CD14-positive monocyte (primary cell): ENCODE measurements around the gene HAVCR1. TPM values are rescaled to one million over a fixed set of nuclear protein-coding genes. Genes with fewer than 3 reads are reported as not detected.

Experiments used
- DNase-seq, 3 donors: peaks; one replicate each; pipeline ENCODE4 v3.0.0-alpha.2; 2011 to 2022
- H2AFZ ChIP-seq: 2 replicates; pipeline ENCODE4 v1.6.0; 2012; ENCODE audit warnings: mild to moderate bottlenecking, low read depth, low read length, inconsistent platforms; ENCODE audit not compliant: insufficient read depth, poor library complexity, severe bottlenecking
- H3K27ac ChIP-seq, 2 donors: 1 replicate in 1 of 2; 2 replicates in 1 of 2; pipeline ENCODE4 v1.5.1; 2012 to 2013; ENCODE audit warnings: low read length in 2 of 2, control low read depth in 1 of 2, inconsistent platforms in 1 of 2, low read depth in 1 of 2, mild to moderate bottlenecking in 1 of 2
- H3K27me3 ChIP-seq, 2 donors: one replicate each; pipeline versions ENCODE4 v1.6.0 to v1.6.1; 2011 to 2013; ENCODE audit warnings: low read length in 2 of 2; ENCODE audit not compliant: control insufficient read depth in 2 of 2, insufficient read depth in 2 of 2
- H3K36me3 ChIP-seq, 2 donors: replicated peaks in 1 of 2; 1 replicate in 1 of 2; 2 replicates in 1 of 2; pipeline versions ENCODE4 v1.5.1 to v1.6.1; 2012 to 2013; ENCODE audit warnings: low read length in 2 of 2, control low read depth in 1 of 2, inconsistent platforms in 1 of 2, mild to moderate bottlenecking in 1 of 2; ENCODE audit not compliant: insufficient read depth in 2 of 2, control insufficient read depth in 1 of 2
- H3K4me1 ChIP-seq, 2 donors: 1 replicate in 1 of 2; 2 replicates in 1 of 2; pipeline versions ENCODE4 v1.5.1 to v1.6.1; 2012 to 2013; ENCODE audit warnings: low read length in 2 of 2, control low read depth in 1 of 2, inconsistent platforms in 1 of 2, mild to moderate bottlenecking in 1 of 2, moderate library complexity in 1 of 2; ENCODE audit not compliant: insufficient read depth in 2 of 2, control insufficient read depth in 1 of 2
- H3K4me2 ChIP-seq: replicated peaks from 2 replicates; pipeline ENCODE3; 2012; ENCODE audit warnings: low read length, moderate library complexity, mild to moderate bottlenecking; ENCODE audit not compliant: poor library complexity, severe bottlenecking; ENCODE audit errors: extremely low read depth
- H3K4me3 ChIP-seq, 3 experiments: fragments of 200-600 bp in 1 of 3; sonication (generic) in 1 of 3; replicated peaks in 1 of 3; 1 replicate in 2 of 3; 2 replicates in 1 of 3; pipeline ENCODE4 v1.5.1; 2011 to 2013; ENCODE audit warnings: low read length in 3 of 3, mild to moderate bottlenecking in 3 of 3, control low read depth in 2 of 3, low read depth in 2 of 3, inconsistent platforms in 1 of 3, moderate library complexity in 1 of 3
- H3K79me2 ChIP-seq: 2 replicates; pipeline ENCODE4 v1.6.0; 2012; ENCODE audit warnings: mild to moderate bottlenecking, control low read depth, inconsistent platforms, low read length, moderate library complexity; ENCODE audit not compliant: insufficient read depth
- H3K9ac ChIP-seq: 2 replicates; pipeline ENCODE4 v1.6.0; 2017; ENCODE audit warnings: low read length, mild to moderate bottlenecking; ENCODE audit not compliant: insufficient read depth, poor library complexity, severe bottlenecking
- H3K9me3 ChIP-seq, 2 donors: replicated peaks in 1 of 2; 1 replicate in 1 of 2; 2 replicates in 1 of 2; pipeline versions ENCODE4 v1.5.1 to v1.6.1; 2012 to 2013; ENCODE audit warnings: low read length in 2 of 2, control low read depth in 1 of 2; ENCODE audit not compliant: control insufficient read depth in 1 of 2, insufficient read depth in 1 of 2
- H4K20me1 ChIP-seq: 2 replicates; pipeline ENCODE4 v1.6.0; 2012; ENCODE audit warnings: mild to moderate bottlenecking, low read length, control low read depth, moderate library complexity; ENCODE audit not compliant: insufficient read depth
- H3K27ac Mint-ChIP-seq, 7 donors: one replicate each; pipeline ENCODE4 v1.8.0; 2020; ENCODE audit warnings: mild to moderate bottlenecking in 7 of 7, mixed read lengths in 7 of 7, moderate library complexity in 6 of 7, inconsistent platforms in 2 of 7
- H3K27me3 Mint-ChIP-seq, 3 donors: one replicate each; pipeline ENCODE4 v1.8.0; 2021 to 2022; ENCODE audit warnings: low read depth in 3 of 3, mild to moderate bottlenecking in 3 of 3, mixed read lengths in 3 of 3, moderate library complexity in 3 of 3, inconsistent platforms in 1 of 3
- H3K36me3 Mint-ChIP-seq, 2 donors: one replicate each; pipeline ENCODE4 v1.8.0; 2020; ENCODE audit warnings: mixed read lengths in 2 of 2, inconsistent platforms in 1 of 2, mild to moderate bottlenecking in 1 of 2
- H3K4me1 Mint-ChIP-seq: one replicate; pipeline ENCODE4 v1.8.0; 2020; ENCODE audit warnings: mild to moderate bottlenecking, mixed read lengths
- H3K4me3 Mint-ChIP-seq, 2 donors: one replicate each; pipeline ENCODE4 v1.8.0; 2020; ENCODE audit warnings: mild to moderate bottlenecking in 2 of 2, mixed read lengths in 2 of 2, moderate library complexity in 1 of 2
- H3K9me3 Mint-ChIP-seq, 7 donors: one replicate each; pipeline ENCODE4 v1.8.0; 2020 to 2022; ENCODE audit warnings: mixed read lengths in 7 of 7, mild to moderate bottlenecking in 6 of 7, moderate library complexity in 6 of 7, inconsistent platforms in 2 of 7
- CTCF ChIP-seq: fragments of 200-600 bp; IDR thresholded peaks from one replicate; pipeline ENCODE4 v1.8.0; 2022; ENCODE audit warnings: antibody characterized with exemption, mild to moderate bottlenecking
- WGBS: methylation state at CpG from one replicate; pipeline ENCODE4 v1.1.5; 2013; ENCODE audit warnings: missing lambda C conversion rate; ENCODE audit not compliant: insufficient coverage; 5-methylcytosine and 5-hydroxymethylcytosine counted together
- intact Hi-C, 2 donors: fragments of 100-400 bp; cut with micrococcal nuclease; formaldehyde crosslinking; loops; one replicate each; pipeline versions ENCODE4 v1.15.0 to v1.15.1; 2023
- polyA plus RNA-seq, 3 donors: library from polyadenylated mRNA; depleted of rRNA in 1 of 3; unstranded in 2 of 3; stranded (reverse) in 1 of 3; fragments of 300-500 nt in 2 of 3; fragments of >200 nt in 1 of 3; fragmentation: Illumina TruSeq in 2 of 3; gene quantifications; 1 replicate in 2 of 3; 2 replicates in 1 of 3; pipeline ENCODE4 v1.2.3, GENCODE V29; 2012 to 2021

Gene HAVCR1
- polyA plus RNA-seq, 3 donors, result 1.1 TPM; not detected in 2

GRCh38 chr5:157024208-157024959 lies 34.5 kb downstream of the HAVCR1 start:
- intact Hi-C loops, result no loop called here
- H3K4me1 ChIP-seq, result no peaks in the 10 kb centered on the region

GRCh38 chr5:157022024-157022423 lies 36.9 kb downstream of the HAVCR1 start:
- intact Hi-C loops, result no loop called here
- Histone ChIP-seq H3K4me1 (no peaks in the 10 kb centered on the region), H3K79me2 (no peaks in the 10 kb centered on the region), H3K27me3 (no peaks in the 10 kb centered on the region), H3K9ac (no peak overlapping the region), H4K20me1 (no peaks in the 10 kb centered on the region), H3K9me3 (peaks cover 0 to 8% of the 10 kb centered on the region in 2 donors), H3K27ac (no peak overlapping the region), H3K36me3 (no peaks in the 10 kb centered on the region), H3K4me2 (no peak overlapping the region), H3K4me3 (no peak overlapping the region), H2AFZ (no peak overlapping the region)
- no peaks in the 10 kb centered on the region for H3K4me1 Mint-ChIP-seq
- no peak overlapping the region for H3K4me3 Mint-ChIP-seq
- no peak for DNase-seq
- H3K36me3 Mint-ChIP-seq, result no peaks in the 10 kb centered on the region
- peaks cover 0 to 8% (median 6%) of the 10 kb centered on the region in 3 donors for H3K27me3 Mint-ChIP-seq
- no CpG with 5 or more reads among the region's 2 CpGs for WGBS
- H3K27ac Mint-ChIP-seq, result no peak overlapping the region
- H3K9me3 Mint-ChIP-seq, result peaks cover 0 to 15% (median 4%) of the 10 kb centered on the region in 7 donors
- TF ChIP-seq CTCF, result no peak

More at GRCh38 chr5:157024208-157024959, 34.5 kb downstream of the HAVCR1 start:
- Histone ChIP-seq H3K79me2 (no peaks in the 10 kb centered on the region), H3K36me3 (no peaks in the 10 kb centered on the region), H3K4me3 (no peak overlapping the region), H2AFZ (no peak overlapping the region), H3K9me3 (no peaks in the 10 kb centered on the region), H3K27ac (no peak overlapping the region), H3K4me2 (no peak overlapping the region), H3K9ac (no peak overlapping the region), H4K20me1 (no peaks in the 10 kb centered on the region), H3K27me3 (no peaks in the 10 kb centered on the region)
- Mint-ChIP-seq H3K4me1 (no peaks in the 10 kb centered on the region), H3K27ac (no peak overlapping the region), H3K36me3 (no peaks in the 10 kb centered on the region), H3K9me3 (peaks cover 0 to 2% (median 0%) of the 10 kb centered on the region in 7 donors), H3K4me3 (no peak overlapping the region), H3K27me3 (peaks cover 0 to 14% (median 6%) of the 10 kb centered on the region in 3 donors)
- DNase-seq, result no peak
- TF ChIP-seq CTCF, result no peak
- WGBS, result 92% methylated on average over 2 of the region's 5 CpGs
